SU-DHL-6 (cell line): ENCODE results near the gene ODF2.

Experiments
- CTCF ChIP-seq: fragments of 200-600 bp; sonication (generic); IDR thresholded peaks from one replicate; pipeline ENCODE4 v1.5.1; 2017; ENCODE audit warnings: antibody characterized with exemption, mild to moderate bottlenecking, low read length, moderate library complexity; ENCODE audit not compliant: insufficient read depth, poor library complexity, severe bottlenecking
- EZH2phosphoT487 ChIP-seq: fragments of 200-600 bp; sonication (generic), shearing (Covaris generic); conservative IDR thresholded peaks from 2 replicates; pipeline ENCODE4 v1.6.1; 2018; ENCODE audit warnings: mild to moderate bottlenecking, antibody characterized with exemption, low read length, moderate library complexity, mixed read lengths

- TF ChIP-seq CTCF (no peak), EZH2phosphoT487 (no peak)
Measured at GRCh38 chr9:128469070-128469469, 13.3 kb downstream of the ODF2 start.
